LHCN-M2 (cell line): ENCODE results near the gene CELF2. TPM values are rescaled to one million over a fixed set of nuclear protein-coding genes. Genes with fewer than 3 reads are reported as not detected.
"Not testable (repeated sequence)": the region's sequence is repeated elsewhere in the genome, so short reads cannot be mapped to it uniquely, and the experiment has no call there.

Source experiments
- DNase-seq: peaks from one replicate; pipeline ENCODE4 v3.0.0-alpha.2; 2012; ENCODE audit warnings: low read depth
- total RNA-seq: library from RNA; depleted of rRNA; stranded (reverse); fragments of >200 nt; gene quantifications from 2 replicates; pipeline ENCODE4 v1.2.3, GENCODE V29; 2014

CELF2 gene
- total RNA-seq, 1 experiment from 2014 or later: 68.1 TPM

DNA sequence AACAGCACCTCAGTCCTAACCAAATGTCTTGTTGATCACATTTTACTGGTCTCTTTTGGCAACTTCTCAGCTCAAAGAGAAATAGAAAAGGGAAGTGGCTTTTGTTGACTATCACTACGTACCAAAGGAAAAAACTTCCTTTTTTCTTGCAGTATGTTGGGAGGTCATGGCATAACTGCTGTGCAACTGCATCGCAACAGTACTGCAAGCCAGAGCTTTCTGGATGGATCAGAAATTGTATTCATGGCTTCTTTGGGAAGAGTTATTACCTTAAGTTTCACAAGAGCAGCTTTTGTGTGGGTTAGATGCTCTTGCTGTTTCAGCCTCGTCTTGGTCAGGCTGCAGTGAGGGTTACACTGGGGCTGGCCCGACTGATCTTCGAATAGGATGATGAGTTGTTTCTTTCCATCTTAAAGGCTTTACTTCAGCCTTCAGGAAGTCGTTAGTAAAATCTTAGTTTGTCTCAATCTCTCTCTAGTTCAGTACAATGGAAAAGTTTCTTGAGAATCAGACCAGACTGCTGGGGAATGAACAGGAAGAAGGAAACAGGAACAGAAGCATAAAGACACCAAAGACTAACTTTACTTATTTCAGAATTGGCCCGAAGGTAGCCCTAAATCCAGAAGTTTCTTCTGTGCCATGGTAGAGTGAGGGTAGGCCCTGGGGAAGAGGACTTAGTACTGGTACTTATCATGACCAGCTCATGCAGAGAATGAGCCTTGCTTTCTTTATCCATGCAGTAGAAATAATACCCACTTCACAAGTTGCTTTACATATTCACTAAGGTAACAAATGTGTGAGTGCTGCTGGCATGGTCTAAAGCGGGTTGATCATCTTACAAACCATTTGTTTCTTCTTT, 153.6 kb downstream of the CELF2 start:
- no peak for DNase-seq

DNA sequence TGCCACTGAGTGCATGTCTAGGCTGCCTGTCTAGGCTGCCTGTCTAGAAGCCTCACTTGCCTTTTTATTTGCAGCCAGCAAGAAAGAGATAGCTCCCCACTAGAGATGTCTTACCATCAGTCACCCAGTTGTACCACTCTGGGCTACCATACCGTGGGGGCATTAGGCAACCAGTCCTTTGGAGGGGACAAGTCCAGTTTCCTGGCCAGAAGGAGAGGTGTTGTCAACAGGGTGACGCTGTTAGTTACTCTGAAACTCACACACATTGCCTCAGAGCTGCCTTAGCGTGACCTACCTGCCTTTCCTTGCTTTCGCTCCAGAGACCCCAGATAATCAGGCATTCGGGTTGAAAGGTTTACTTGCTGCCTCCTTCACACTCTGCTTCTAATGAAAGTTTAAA, 155.4 kb downstream of the CELF2 start:
- no peak for DNase-seq

- no peak for DNase-seq
Measured at GRCh38 chr10:11175823-11176243, 158.2 kb downstream of the CELF2 start.

DNA sequence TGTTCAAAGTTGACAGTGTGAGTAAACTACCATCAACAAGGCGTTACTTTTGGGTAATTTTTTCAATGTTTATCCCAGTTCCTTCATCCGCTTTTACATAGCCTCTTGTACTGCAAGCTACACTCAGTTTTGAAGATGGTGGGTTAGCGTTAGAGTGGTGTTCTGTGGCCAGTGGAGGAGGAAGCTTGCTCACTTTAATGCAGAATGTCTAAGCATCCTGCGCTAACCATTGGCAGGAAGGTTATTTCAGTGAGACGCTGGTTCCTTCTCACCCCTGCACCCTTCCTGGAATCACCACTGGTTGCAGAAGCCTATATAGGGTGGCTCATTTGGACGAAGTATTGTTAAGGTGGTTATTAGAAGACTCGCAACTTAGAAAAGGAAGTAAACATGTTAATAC, 159.1 kb downstream of the CELF2 start:
- DNase-seq: no peak

DNA sequence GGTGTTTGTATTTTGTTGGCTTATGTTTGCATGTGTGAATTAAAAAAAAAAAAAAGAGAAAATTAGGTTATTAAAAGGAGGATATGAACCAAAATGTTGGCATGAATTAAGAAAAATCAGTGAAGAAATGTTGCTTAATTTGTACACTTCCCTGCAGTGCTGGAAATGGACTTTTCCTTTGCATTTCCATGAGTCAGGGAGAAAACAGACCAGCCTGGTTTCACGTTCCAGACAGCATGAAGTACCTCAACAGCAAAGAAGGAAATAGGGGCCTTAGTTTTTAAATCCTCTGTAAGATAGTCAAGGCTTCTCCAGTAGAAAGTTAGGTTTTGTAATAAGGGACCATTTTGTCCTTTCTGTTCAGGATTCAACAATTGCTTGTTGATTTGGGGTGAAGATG, 159.7 kb downstream of the CELF2 start:
- no peak for DNase-seq

DNA sequence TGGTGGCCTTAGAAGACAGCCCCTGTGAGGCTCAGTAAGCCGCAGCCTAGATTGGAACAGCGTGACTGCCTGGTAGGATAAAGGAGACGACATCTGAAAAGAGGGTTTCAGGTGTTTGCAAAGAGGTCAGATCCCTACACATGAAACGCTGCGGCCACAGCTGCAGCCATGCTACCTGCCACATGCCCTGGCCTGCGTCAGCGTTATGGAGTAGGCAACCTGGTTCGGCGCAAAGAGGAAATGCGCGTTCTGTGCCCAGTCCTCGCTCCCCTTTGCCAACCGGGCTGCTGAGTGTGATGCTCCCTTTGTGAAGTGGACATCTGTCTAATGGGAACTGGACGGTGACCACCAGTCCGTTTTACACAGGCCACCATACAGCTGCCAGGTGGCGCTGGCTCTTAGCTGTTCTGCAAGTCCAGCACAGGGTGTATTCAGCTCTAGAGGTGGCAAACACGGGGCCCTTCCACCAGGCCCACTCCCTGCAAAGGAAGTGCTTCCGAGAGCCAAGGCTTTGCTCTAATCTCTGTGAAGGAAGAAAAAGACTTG, 160.3 kb downstream of the CELF2 start:
- no peak for DNase-seq

DNA sequence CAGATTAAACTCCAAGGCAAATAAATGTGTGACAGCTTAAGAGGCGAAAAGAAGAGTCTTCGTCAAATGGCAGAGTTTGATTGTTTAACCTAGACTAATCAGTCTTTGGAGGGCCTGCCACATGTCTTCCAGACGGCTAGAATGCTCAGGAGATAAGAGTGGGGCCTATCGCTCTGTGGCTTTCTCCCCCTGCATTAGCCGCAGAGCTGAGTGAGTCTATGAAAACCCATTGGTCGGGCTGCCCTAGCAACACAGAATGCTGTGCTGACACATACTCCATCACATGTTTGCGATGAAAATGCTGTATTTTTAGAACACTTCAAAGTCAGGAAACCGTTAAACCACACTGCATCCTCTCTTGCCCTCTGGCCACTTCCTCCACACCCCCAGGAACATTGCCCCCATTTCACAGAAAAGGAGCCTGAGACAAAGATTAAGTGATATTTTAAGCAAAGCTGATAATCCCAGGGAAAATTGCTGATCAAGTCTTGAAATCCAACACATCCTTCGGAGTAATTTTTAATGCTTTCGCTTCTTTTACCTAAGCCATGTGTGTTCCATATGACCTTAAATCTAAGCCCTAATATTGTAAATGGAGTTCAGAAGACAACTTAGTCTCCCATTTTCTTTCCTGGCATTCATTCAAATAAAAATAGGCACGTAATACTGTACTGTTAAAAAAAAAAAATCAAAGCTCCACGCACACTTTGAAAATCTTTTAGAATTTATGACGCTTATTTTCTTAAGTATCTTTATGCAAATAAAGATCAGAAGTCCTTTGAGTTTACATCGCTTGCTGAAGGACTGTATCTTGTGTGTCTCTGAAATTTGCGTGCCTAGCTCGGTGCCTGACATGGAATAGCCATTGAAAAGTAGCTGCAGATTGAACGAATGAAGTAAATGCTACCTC, 161.2 kb downstream of the CELF2 start:
- DNase-seq: peak; percentile 51

DNA sequence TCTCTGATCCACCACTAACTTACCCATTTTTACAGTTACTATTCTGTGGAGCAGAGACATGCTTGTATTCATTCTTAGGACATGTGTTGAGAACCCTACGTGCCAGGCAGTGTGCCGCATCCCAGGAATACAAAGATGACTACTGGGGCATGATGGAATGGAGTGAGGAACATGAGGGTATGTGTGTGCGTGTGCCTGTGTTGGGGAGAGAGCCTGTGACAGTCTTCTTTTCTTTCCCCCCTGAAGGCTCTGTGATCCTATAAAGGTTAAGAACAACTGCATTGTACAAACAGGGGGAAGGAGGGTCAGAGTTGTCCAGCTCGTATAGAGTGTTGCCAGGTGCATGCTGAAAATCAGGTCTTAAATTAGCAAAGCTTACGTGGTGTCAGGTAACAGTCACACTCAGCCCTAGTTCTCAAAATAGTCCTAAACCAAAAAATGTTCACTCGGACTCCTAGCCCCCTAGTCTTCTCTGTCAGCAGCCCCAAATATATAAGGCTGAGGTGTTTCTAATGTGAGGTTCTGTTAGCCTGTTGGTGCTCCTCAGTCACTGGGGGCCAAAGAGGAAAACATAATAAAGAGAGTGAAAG, 161.9 kb downstream of the CELF2 start:
- DNase-seq: no peak

GRCh38 chr10:11180228-11180627, 162.6 kb downstream of the CELF2 start:
- DNase-seq: no peak

- no peak for DNase-seq
Measured at GRCh38 chr10:11181978-11182377, 164.3 kb downstream of the CELF2 start.

DNA sequence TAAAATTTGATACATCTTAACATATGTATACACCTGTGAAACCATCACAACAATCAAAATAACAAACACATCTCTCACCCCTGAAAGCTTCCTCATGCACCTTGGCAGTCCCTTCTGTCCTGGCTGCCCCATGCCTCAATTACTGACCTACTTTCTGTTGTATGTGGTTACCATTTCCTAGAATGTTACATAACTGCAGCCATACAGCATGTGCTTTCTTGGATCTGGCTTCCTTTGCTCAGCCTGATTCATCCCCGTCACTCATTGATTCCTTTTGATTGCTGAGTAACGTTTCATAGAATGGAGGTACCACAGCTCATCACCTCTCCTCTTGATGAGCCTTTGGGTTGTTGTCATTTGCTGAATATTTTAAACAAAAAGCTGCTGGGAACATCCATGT, 165.3 kb downstream of the CELF2 start:
- no peak for DNase-seq

- DNase-seq: no peak
Measured at GRCh38 chr10:11184093-11184492, 166.4 kb downstream of the CELF2 start.

- not testable (repeated sequence) for DNase-seq
Measured at GRCh38 chr10:11185128-11185665, 167.5 kb downstream of the CELF2 start.

DNA sequence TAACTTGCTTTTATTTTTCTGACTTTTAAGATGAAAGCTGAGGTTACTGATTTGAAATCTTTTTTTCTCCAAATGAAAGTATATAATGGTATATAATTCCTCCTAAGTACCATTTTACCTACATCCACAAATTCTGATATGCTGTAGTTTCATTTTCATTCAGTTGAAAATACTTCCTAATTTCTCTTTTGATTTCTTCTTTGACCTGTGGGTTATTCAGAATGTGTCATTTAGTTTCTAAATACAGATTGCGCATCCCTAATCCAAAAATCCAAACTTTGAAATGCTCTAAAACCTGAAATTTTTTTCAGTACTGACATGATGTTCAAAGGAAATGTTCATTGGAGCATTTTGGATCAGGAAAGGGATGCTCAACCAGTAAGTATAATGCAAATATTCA, 168.7 kb downstream of the CELF2 start:
- DNase-seq: no peak

DNA sequence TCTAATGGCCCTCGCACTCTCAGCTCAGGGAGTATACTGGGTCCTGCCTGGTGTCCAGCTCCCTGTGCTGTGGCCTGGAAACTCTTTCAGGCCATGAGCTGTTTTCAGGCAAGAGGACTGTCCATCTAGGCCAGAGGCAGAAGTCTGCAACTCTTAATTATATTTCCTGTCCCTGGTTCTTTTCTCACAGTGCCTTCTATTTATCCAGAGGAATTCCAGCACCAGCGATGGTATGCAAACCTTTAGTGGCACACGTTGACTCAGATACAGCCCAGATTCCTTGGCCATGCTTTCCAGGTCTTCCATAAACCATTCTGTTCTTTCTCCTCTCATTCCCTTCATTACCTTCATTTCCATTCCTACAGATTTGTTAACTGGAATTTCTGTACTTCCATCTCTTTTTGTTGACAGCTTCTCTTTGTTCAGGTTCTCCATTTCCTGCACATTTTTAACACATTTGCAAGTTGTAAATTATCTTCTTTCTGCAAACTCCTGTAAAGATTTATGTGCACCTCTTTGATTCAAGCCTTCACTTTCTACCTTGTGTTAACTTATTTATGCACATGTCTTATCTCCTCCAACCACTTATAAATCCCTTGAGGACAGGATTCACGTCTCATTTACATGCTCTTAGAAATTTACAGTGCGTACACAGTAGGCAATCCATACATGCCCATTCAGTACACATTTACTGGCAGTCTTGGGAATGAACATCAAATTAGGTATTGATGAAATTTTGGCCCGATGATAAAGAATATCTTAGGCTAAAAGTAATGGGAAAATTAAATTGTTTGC, 172.1 kb downstream of the CELF2 start:
- DNase-seq: no peak

GRCh38 chr10:11191190-11191589, 173.5 kb downstream of the CELF2 start:
- DNase-seq: no peak

GRCh38 chr10:11191678-11192077, 174.0 kb downstream of the CELF2 start:
- no peak for DNase-seq

- DNase-seq: peak; percentile 86
Measured at GRCh38 chr10:11192304-11193000, 174.8 kb downstream of the CELF2 start.

DNA sequence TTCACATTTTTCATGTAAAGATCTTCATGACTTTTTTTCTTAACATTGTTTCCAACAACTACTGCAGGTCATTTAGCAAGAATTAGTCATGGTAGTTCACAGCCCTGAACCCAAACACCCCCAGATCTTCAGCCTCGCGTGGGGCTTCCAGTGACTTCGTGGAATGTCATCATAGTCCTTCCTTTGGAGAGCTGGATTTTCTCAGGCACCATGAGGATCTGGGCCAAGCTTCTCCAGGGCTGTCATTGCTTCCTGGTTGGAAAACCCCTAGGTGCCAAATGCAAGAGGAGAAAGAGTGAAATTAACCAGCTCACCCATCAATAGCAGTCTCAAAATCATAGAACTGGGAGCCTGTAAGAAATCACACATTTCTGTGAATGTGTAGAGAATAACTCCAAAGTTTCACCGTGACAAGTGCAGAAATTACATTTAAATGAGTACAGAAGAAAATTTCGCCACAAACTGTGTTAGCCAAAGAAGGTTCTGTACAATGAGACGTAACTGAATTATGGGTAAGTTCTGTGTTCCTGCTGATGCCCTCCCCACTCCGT, 175.4 kb downstream of the CELF2 start:
- DNase-seq: no peak
